IMR-90 (cell line): ENCODE results near the gene GPX3. TPM values are rescaled to one million over a fixed set of nuclear protein-coding genes. Genes with fewer than 3 reads are reported as not detected.

Source experiments
- ATAC-seq: fragments of 200-7000 bp; cut with Tn5 transposase; 2 replicates; pipeline ENCODE4 v1.9.1; 2020; ENCODE audit warnings: low read depth, mild to moderate bottlenecking, moderate library complexity
- BruUV-seq: library from RNA; stranded (reverse); fragments of 400-500 nt; replicated peaks from 2 replicates; lab custom pipeline; 2021; lab: Mats Ljungman, UMichigan
- CTCF ChIA-PET: fragments of 300-600 bp; formaldehyde crosslinking; extraction: SDS; loops from one replicate; lab custom pipeline; 2021; ENCODE audit warnings: antibody characterized with exemption; lab: Yijun Ruan, JAX
- POLR2A ChIA-PET: fragments of 300-600 bp; sonication (Branson Sonifier 250); formaldehyde crosslinking; loops from one replicate; lab custom pipeline; 2022; ENCODE audit warnings: antibody characterized with exemption; ENCODE audit not compliant: unreplicated experiment; lab: Charles Lee
- DNase-seq: peaks from one replicate; pipeline ENCODE4 v3.0.0; 2013
- H2AFZ ChIP-seq: replicated peaks from 2 replicates; pipeline ENCODE3; 2013; ENCODE audit warnings: low read length, mild to moderate bottlenecking; ENCODE audit not compliant: poor library complexity
- H2AK5ac ChIP-seq: 2 replicates; pipeline ENCODE4 v1.6.1; 2013; ENCODE audit warnings: low read depth, low read length, inconsistent platforms
- H2AK9ac ChIP-seq: replicated peaks from 2 replicates; pipeline ENCODE3; 2013; ENCODE audit warnings: mild to moderate bottlenecking, low read depth, low read length, moderate library complexity; ENCODE audit not compliant: poor library complexity
- H2BK120ac ChIP-seq: 2 replicates; pipeline ENCODE4 v1.6.1; 2013; ENCODE audit warnings: low read depth, low read length, inconsistent platforms
- H2BK15ac ChIP-seq: 3 replicates; pipeline ENCODE4 v1.6.1; 2013; ENCODE audit warnings: low read depth, low read length, inconsistent platforms
- H2BK20ac ChIP-seq: 2 replicates; pipeline ENCODE4 v1.6.1; 2013; ENCODE audit warnings: low read depth, mild to moderate bottlenecking, inconsistent platforms, low read length, moderate library complexity
- H2BK5ac ChIP-seq: 2 replicates; pipeline ENCODE4 v1.6.1; 2013; ENCODE audit warnings: mild to moderate bottlenecking, low read depth, low read length, inconsistent platforms; ENCODE audit not compliant: poor library complexity, severe bottlenecking
- H3K14ac ChIP-seq: replicated peaks from 2 replicates; pipeline ENCODE4 v1.6.1; 2013; ENCODE audit warnings: low read depth, low read length, inconsistent platforms
- H3K18ac ChIP-seq: 2 replicates; pipeline ENCODE4 v1.6.1; 2013; ENCODE audit warnings: low read depth, low read length, control low read depth
- H3K23ac ChIP-seq: 2 replicates; pipeline ENCODE4 v1.6.1; 2013; ENCODE audit warnings: low read depth, low read length, inconsistent platforms
- H3K27ac ChIP-seq: 2 replicates; pipeline ENCODE4 v1.5.1; 2013; ENCODE audit warnings: mild to moderate bottlenecking, control low read depth, low read length; ENCODE audit not compliant: insufficient read depth
- H3K27me3 ChIP-seq: 2 replicates; pipeline ENCODE4 v1.6.1; 2013; ENCODE audit warnings: low read length; ENCODE audit not compliant: control insufficient read depth, insufficient read depth
- H3K36me3 ChIP-seq: 2 replicates; pipeline ENCODE4 v1.6.1; 2013; ENCODE audit warnings: low read length, mixed read lengths; ENCODE audit not compliant: control insufficient read depth, insufficient read depth
- H3K4ac ChIP-seq: 2 replicates; pipeline ENCODE4 v1.6.1; 2013; ENCODE audit warnings: low read depth, low read length, inconsistent platforms
- H3K4me1 ChIP-seq: 2 replicates; pipeline ENCODE4 v1.6.1; 2013; ENCODE audit warnings: low read length, mixed read lengths; ENCODE audit not compliant: control insufficient read depth, insufficient read depth
- H3K4me2 ChIP-seq: 2 replicates; pipeline ENCODE4 v1.6.1; 2013; ENCODE audit warnings: low read depth, mild to moderate bottlenecking, control low read depth, low read length, moderate library complexity
- H3K4me3 ChIP-seq: 2 replicates; pipeline ENCODE4 v1.5.1; 2013; ENCODE audit warnings: low read depth, mild to moderate bottlenecking, control low read depth, low read length, moderate library complexity; ENCODE audit not compliant: insufficient read depth
- H3K56ac ChIP-seq: 2 replicates; pipeline ENCODE4 v1.6.1; 2013; ENCODE audit warnings: low read length, inconsistent platforms; ENCODE audit not compliant: insufficient read depth; ENCODE audit errors: extremely low read depth
- H3K79me1 ChIP-seq, 2 experiments: 2 replicates each; pipeline ENCODE4 v1.6.1; 2013; ENCODE audit warnings: low read length in 2 of 2, inconsistent platforms in 1 of 2, low read depth in 1 of 2
- H3K9ac ChIP-seq: 2 replicates; pipeline ENCODE4 v1.6.1; 2013; ENCODE audit warnings: low read depth, low read length, control low read depth
- H3K9me1 ChIP-seq: 2 replicates; pipeline ENCODE4 v1.6.1; 2013; ENCODE audit warnings: low read length, inconsistent platforms; ENCODE audit not compliant: insufficient read depth
- H3K9me3 ChIP-seq: 2 replicates; pipeline ENCODE4 v1.6.1; 2013; ENCODE audit warnings: low read length; ENCODE audit not compliant: control insufficient read depth, insufficient read depth
- H4K20me1 ChIP-seq: 2 replicates; pipeline ENCODE4 v1.6.1; 2013; ENCODE audit warnings: low read length, inconsistent platforms; ENCODE audit not compliant: insufficient read depth
- H4K5ac ChIP-seq: 2 replicates; pipeline ENCODE4 v1.6.1; 2013; ENCODE audit warnings: mild to moderate bottlenecking, low read depth, low read length, control low read depth
- H4K8ac ChIP-seq, 2 experiments: 2 replicates each; pipeline ENCODE4 v1.6.1; 2013; ENCODE audit warnings: low read depth in 2 of 2, low read length in 2 of 2, control low read depth in 1 of 2, inconsistent platforms in 1 of 2
- H4K91ac ChIP-seq: 2 replicates; pipeline ENCODE4 v1.6.1; 2013; ENCODE audit warnings: low read depth, low read length, inconsistent platforms; ENCODE audit not compliant: insufficient read depth
- BHLHE40 ChIP-seq: fragments of 150-350 bp; IDR thresholded peaks from 2 replicates; pipeline ENCODE4 v1.6.1; 2016; ENCODE audit warnings: mild to moderate bottlenecking, low read depth, low read length
- CEBPB ChIP-seq: IDR thresholded peaks from 2 replicates; pipeline ENCODE4 v1.6.1; 2012; ENCODE audit warnings: low read depth, low read length, improper control_type of control experiment
- CHD1 ChIP-seq: IDR thresholded peaks from 2 replicates; pipeline ENCODE4 v1.6.1; 2012; ENCODE audit warnings: low read depth, low read length, improper control_type of control experiment
- FOS ChIP-seq: fragments of 150-350 bp; IDR thresholded peaks from 2 replicates; pipeline ENCODE4 v1.6.1; 2016; ENCODE audit warnings: low read depth, low read length
- MAFK ChIP-seq: IDR thresholded peaks from 2 replicates; pipeline ENCODE4 v1.6.1; 2012; ENCODE audit warnings: low read depth, low read length, improper control_type of control experiment
- MAZ ChIP-seq: IDR thresholded peaks from 2 replicates; pipeline ENCODE4 v1.6.1; 2012; ENCODE audit warnings: low read depth, mild to moderate bottlenecking, low read length, improper control_type of control experiment, moderate library complexity, borderline replicate concordance
- MXI1 ChIP-seq: IDR thresholded peaks from 2 replicates; pipeline ENCODE4 v1.6.1; 2012; ENCODE audit warnings: low read depth, mild to moderate bottlenecking, low read length, moderate library complexity, borderline replicate concordance
- NFE2L2 ChIP-seq: fragments of 150-350 bp; IDR thresholded peaks from 2 replicates; pipeline ENCODE4 v1.6.1; 2016; ENCODE audit warnings: low read depth, mild to moderate bottlenecking, low read length
- POLR2A ChIP-seq: IDR thresholded peaks from 2 replicates; pipeline ENCODE4 v1.6.1; 2012; ENCODE audit warnings: mild to moderate bottlenecking, low read depth, low read length
- RAD21 ChIP-seq: IDR thresholded peaks from 2 replicates; pipeline ENCODE4 v1.6.1; 2012; ENCODE audit warnings: low read length, improper control_type of control experiment
- RCOR1 ChIP-seq: IDR thresholded peaks from 2 replicates; pipeline ENCODE4 v1.6.1; 2012; ENCODE audit warnings: mild to moderate bottlenecking, low read length, improper control_type of control experiment; ENCODE audit not compliant: insufficient replicate concordance
- RFX5 ChIP-seq: IDR thresholded peaks from 2 replicates; pipeline ENCODE4 v1.8.0; 2012; ENCODE audit warnings: low read depth, mild to moderate bottlenecking, low read length, moderate library complexity
- WGBS, 2 experiments: methylation state at CpG; one replicate each; pipeline versions ENCODE4 v1.1.5 to v1.1.7; 2013; ENCODE audit warnings: missing lambda C conversion rate in 2 of 2; ENCODE audit not compliant: insufficient read length in 1 of 2; ENCODE audit errors: extremely low coverage in 2 of 2; 5-methylcytosine and 5-hydroxymethylcytosine counted together
- dilution Hi-C: fragments of 300-500 bp; cut with HindIII; formaldehyde crosslinking; loops from one replicate; pipeline ENCODE4 v1.14.3; 2018; ENCODE audit warnings: low sequenced_read_pairs; ENCODE audit not compliant: unreplicated experiment
- in situ Hi-C: fragments of 300-500 bp; cut with MboI; formaldehyde crosslinking; loops from 3 replicates; pipeline ENCODE4 v1.14.3; 2019; ENCODE audit warnings: low sequenced_read_pairs, inconsistent platforms, mixed read lengths
- intact Hi-C: fragments of 100-400 bp; cut with micrococcal nuclease; formaldehyde crosslinking; loops from 2 replicates; pipeline ENCODE4 v1.10.0; 2022
- polyA plus RNA-seq, 3 experiments: library from polyadenylated mRNA; depleted of rRNA; stranded (reverse); fragments of >200 nt; gene quantifications; 2 replicates each; pipeline ENCODE4 v1.2.3, GENCODE V29; 2012; ENCODE audit warnings: low replicate concordance in 1 of 3
- total RNA-seq: library from RNA; depleted of rRNA; stranded (reverse); fragments of >200 nt; gene quantifications from 2 replicates; pipeline ENCODE4 v1.2.3, GENCODE V29; 2012
- TF ChIP-seq, protein P1 (sequence below): conservative IDR thresholded peaks from 2 replicates; pipeline ENCODE4 v1.5.1; 2012; ENCODE audit warnings: mild to moderate bottlenecking, low read depth, low read length, improper control_type of control experiment
- TF ChIP-seq, protein P2 (sequence below): fragments of 150-350 bp; IDR thresholded peaks from 2 replicates; pipeline ENCODE4 v1.6.1; 2017; ENCODE audit warnings: mild to moderate bottlenecking, antibody characterized with exemption, low read length, low read depth
- TF ChIP-seq, protein P3 (sequence below): fragments of 150-350 bp; IDR thresholded peaks from 2 replicates; pipeline ENCODE4 v1.6.1; 2016; ENCODE audit warnings: low read depth, mild to moderate bottlenecking, low read length, moderate library complexity, borderline replicate concordance

Gene GPX3
- total and polyA plus RNA-seq, 2 of the 4 experiments (the other 2 are of a cell fraction): 0.36 to 1.0 TPM

DNA sequence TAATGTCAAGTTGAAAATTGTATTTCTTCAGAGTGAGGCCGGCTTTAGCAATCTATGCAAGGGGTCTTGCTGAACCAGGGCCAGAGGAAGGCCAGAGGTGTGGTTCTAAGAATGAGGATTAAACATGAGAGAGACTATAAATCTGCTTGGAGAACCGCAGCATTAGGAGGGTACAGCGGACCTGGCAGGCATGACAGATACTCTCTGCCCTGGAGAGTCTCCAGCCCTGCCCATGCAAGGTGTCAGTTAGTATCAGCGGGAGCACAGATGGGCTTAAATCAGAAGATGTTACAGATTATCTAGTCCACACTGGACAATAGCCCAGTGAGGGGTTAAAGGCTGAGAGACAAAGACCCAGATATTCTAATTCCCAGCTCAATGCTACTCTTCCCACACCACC is 11.5 kb upstream of the GPX3 start:
- no CpG with 5 or more reads among the region's 4 CpGs for WGBS, 2 experiments
- H2AK9ac ChIP-seq: no peak overlapping the region
- no peak overlapping the region for H2AK5ac ChIP-seq
- H3K79me1 ChIP-seq: no peaks in the 10 kb centered on the region
- H3K27me3 ChIP-seq: peaks cover 4% of the 10 kb centered on the region; the same call in 1 of the 2 replicates
- no peak overlapping the region for H3K14ac ChIP-seq
- no TSS peak for BruUV-seq
- no peak overlapping the region for H4K8ac ChIP-seq
- peaks cover 7% of the 10 kb centered on the region; the same call in 1 of the 2 replicates for H3K9me1 ChIP-seq
- dilution Hi-C loops: no loop called here
- no peaks in the 10 kb centered on the region for H3K36me3 ChIP-seq
- H2BK20ac ChIP-seq: no peak overlapping the region
- H2AFZ ChIP-seq: no peak overlapping the region
- H3K4me1 ChIP-seq: peaks cover 12% of the 10 kb centered on the region; the same call in 1 of the 2 replicates
- no peak overlapping the region for H3K4me2 ChIP-seq
- no peak overlapping the region for H3K9ac ChIP-seq
- no peak for DNase-seq
- H2BK15ac ChIP-seq: no peak overlapping the region
- POLR2A ChIA-PET: no interaction called here
- H4K20me1 ChIP-seq: no peaks in the 10 kb centered on the region
- ATAC-seq: no peak
- H2BK120ac ChIP-seq: no peak overlapping the region
- H3K18ac ChIP-seq: no peak overlapping the region; the same call in 1 of the 2 replicates
- H4K5ac ChIP-seq: no peak overlapping the region
- H2BK5ac ChIP-seq: no peak overlapping the region
- H3K56ac ChIP-seq: no peak overlapping the region
- no peak overlapping the region for H3K27ac ChIP-seq
- H4K91ac ChIP-seq: no peak overlapping the region
- intact Hi-C loops: no loop called here
- H3K4me3 ChIP-seq: no peak overlapping the region
- no peak overlapping the region for H3K23ac ChIP-seq
- in situ Hi-C loops: no loop called here
- H3K4ac ChIP-seq: no peak overlapping the region
- no peaks in the 10 kb centered on the region for H3K9me3 ChIP-seq
- TF ChIP-seq, protein P1, sequence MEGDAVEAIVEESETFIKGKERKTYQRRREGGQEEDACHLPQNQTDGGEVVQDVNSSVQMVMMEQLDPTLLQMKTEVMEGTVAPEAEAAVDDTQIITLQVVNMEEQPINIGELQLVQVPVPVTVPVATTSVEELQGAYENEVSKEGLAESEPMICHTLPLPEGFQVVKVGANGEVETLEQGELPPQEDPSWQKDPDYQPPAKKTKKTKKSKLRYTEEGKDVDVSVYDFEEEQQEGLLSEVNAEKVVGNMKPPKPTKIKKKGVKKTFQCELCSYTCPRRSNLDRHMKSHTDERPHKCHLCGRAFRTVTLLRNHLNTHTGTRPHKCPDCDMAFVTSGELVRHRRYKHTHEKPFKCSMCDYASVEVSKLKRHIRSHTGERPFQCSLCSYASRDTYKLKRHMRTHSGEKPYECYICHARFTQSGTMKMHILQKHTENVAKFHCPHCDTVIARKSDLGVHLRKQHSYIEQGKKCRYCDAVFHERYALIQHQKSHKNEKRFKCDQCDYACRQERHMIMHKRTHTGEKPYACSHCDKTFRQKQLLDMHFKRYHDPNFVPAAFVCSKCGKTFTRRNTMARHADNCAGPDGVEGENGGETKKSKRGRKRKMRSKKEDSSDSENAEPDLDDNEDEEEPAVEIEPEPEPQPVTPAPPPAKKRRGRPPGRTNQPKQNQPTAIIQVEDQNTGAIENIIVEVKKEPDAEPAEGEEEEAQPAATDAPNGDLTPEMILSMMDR: no peak
- TF ChIP-seq CHD1 (no peak), RAD21 (no peak), BHLHE40 (no peak), RFX5 (no peak), CEBPB (no peak), MAFK (no peak), FOS (no peak), POLR2A (no peak), RCOR1 (no peak), MAZ (no peak), MXI1 (no peak), NFE2L2 (no peak)
- TF ChIP-seq, protein P2, sequence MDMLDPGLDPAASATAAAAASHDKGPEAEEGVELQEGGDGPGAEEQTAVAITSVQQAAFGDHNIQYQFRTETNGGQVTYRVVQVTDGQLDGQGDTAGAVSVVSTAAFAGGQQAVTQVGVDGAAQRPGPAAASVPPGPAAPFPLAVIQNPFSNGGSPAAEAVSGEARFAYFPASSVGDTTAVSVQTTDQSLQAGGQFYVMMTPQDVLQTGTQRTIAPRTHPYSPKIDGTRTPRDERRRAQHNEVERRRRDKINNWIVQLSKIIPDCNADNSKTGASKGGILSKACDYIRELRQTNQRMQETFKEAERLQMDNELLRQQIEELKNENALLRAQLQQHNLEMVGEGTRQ: no peak
- TF ChIP-seq, protein P3, sequence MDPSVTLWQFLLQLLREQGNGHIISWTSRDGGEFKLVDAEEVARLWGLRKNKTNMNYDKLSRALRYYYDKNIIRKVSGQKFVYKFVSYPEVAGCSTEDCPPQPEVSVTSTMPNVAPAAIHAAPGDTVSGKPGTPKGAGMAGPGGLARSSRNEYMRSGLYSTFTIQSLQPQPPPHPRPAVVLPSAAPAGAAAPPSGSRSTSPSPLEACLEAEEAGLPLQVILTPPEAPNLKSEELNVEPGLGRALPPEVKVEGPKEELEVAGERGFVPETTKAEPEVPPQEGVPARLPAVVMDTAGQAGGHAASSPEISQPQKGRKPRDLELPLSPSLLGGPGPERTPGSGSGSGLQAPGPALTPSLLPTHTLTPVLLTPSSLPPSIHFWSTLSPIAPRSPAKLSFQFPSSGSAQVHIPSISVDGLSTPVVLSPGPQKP: no peak
- CTCF ChIA-PET: interaction anchor here (0.6 kb wide), 2 partner anchors 12 to 320 kb away, joined by 3 read pairs; no protein-coding TSS in a partner anchor
